AG09309 (cell line): ENCODE measurements around the gene JMJD1C.

Source experiments
- DNase-seq: peaks from one replicate; pipeline ENCODE4 v3.0.0-alpha.2; 2010; ENCODE audit warnings: low read depth
- H3K4me3 ChIP-seq: 2 replicates; pipeline ENCODE4 v1.5.1; 2011; ENCODE audit warnings: mild to moderate bottlenecking, low read depth, low read length, moderate library complexity; ENCODE audit not compliant: control insufficient read depth
- CTCF ChIP-seq: IDR thresholded peaks from 2 replicates; pipeline ENCODE4 v1.5.1; 2011; ENCODE audit warnings: mild to moderate bottlenecking, low read depth, low read length, inconsistent platforms; ENCODE audit not compliant: insufficient read depth, control insufficient read depth; ENCODE audit errors: missing control alignments

JMJD1C gene

DNA sequence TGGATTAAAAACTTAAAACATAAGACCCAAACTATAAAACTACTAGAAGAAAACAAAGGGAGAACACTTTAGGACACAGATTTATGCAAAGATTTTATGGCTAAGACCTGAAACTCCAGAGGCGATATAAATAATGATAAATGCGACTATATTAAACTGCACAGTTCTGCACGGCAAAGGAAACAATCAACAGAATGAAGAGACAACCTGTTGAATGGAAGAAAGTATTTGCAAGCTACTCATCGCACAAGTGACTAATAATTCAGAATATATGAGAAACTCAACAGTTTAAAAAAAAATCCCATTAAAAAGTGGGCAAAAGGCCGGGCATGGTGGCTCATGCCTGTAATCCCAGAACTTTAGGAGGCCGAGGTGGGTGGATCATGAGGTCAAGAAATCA is 73.6 kb downstream of the JMJD1C start:
- TF ChIP-seq CTCF = no peak

DNA sequence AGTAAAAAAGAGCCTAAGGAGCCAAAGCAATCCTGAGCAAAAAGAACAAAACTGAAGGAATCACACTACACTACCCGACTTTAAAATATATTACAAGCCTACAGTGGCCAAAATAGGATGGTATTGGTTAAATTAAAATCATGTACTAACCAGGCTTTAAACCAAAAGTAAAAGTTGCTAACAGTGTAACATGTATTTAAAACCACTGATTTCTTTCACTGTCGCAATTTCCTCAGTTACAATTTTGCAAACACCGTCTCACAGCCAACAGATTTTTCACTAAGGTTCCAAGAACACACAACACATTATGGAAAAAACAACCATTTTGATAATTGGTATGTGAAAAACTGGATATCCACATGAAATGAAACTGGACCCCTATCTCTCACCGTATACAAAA is 74.0 kb downstream of the JMJD1C start:
- no peak for DNase-seq
- H3K4me3 ChIP-seq = no peak overlapping the region
- TF ChIP-seq CTCF = no peak

More for the DNA sequence above, 73.6 kb downstream of the JMJD1C start:
- H3K4me3 ChIP-seq = no peak overlapping the region
- no peak for DNase-seq

- no peak for DNase-seq
- TF ChIP-seq CTCF = no peak
- H3K4me3 ChIP-seq = no peak overlapping the region
These were observed 75.3 kb downstream of the JMJD1C start for GRCh38 chr10:63390521-63390920.

- no peak for TF ChIP-seq CTCF
- no peak overlapping the region for H3K4me3 ChIP-seq
- DNase-seq = no peak
These were observed 77.3 kb downstream of the JMJD1C start for GRCh38 chr10:63388421-63389031.

DNA sequence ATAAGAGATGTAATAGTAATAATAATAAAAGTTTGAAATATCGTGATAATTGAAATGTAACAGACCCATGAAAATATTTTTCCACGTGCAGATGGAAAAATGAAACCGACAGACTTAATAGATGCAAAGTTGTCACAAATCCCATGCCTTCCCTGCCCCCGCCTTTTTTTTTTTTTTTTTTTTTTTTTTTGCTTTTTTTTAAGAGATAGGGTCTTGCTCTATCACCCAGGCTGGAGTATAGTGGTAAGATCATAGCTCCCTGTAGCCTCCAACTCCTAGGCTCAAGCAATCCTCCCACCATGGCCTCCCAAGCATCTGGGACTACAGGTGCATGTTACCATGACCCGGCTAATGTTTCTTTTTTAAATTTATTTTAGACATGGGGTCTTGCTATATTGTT is 80.5 kb downstream of the JMJD1C start:
- no peak for TF ChIP-seq CTCF
- no peak overlapping the region for H3K4me3 ChIP-seq
- no peak for DNase-seq

- no peak overlapping the region for H3K4me3 ChIP-seq
- DNase-seq = no peak
- TF ChIP-seq CTCF = no peak
These were observed 81.1 kb downstream of the JMJD1C start for GRCh38 chr10:63384675-63385074.

DNA sequence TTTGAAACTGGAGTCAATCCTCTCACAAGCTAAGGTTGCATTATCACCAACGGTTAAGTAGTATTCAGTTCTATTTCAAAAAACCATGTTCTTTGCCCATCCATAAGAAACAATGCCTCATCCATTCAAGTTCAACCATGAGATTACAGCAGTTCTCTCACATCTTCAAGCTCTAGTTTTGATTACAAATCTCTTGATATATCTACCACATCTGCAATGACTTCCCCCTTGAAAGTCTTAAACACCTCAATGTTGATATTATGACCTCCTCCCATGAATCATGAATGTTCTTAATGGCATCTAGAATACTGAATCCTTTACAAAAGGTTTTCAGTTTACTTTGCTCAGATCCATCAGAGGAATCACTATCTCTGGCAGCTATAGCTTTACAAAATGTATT is 81.8 kb downstream of the JMJD1C start:
- no peak overlapping the region for H3K4me3 ChIP-seq
- TF ChIP-seq CTCF = no peak
- DNase-seq = no peak
